Tibial artery (tissue), 4 donors: Measurements from ENCODE around the gene GPR107.

ENCODE experiments used
- DNase-seq, 2 donors: peaks; one replicate each; pipeline ENCODE4 v3.0.0-alpha.2; 2019
- H3K27ac ChIP-seq, 2 donors: fragments of 200-600 bp; sonication (generic) in 1 of 2; 1 replicate in 1 of 2; 2 replicates in 1 of 2; pipeline ENCODE4 v1.5.1; 2018 to 2019; ENCODE audit warnings: mild to moderate bottlenecking in 1 of 2
- H3K27me3 ChIP-seq, 2 donors: fragments of 200-600 bp; sonication (generic) in 1 of 2; one replicate each; pipeline versions ENCODE4 v1.5.1 to v1.6.0; 2016 to 2019
- H3K36me3 ChIP-seq, 3 donors: fragments of 200-600 bp; sonication (generic) in 2 of 3; one replicate each; pipeline ENCODE4 v1.5.1; 2016 to 2019; ENCODE audit warnings: mild to moderate bottlenecking in 2 of 3
- H3K4me1 ChIP-seq, 4 donors: fragments of 200-600 bp; sonication (generic) in 2 of 4; 1 replicate in 3 of 4; 2 replicates in 1 of 4; pipeline ENCODE4 v1.5.1; 2016 to 2019
- H3K4me3 ChIP-seq, 2 donors: fragments of 200-600 bp; sonication (generic) in 1 of 2; 1 replicate in 1 of 2; 2 replicates in 1 of 2; pipeline ENCODE4 v1.5.1; 2018 to 2019; ENCODE audit warnings: mild to moderate bottlenecking in 2 of 2
- H3K9me3 ChIP-seq, 3 donors: fragments of 200-600 bp; sonication (generic) in 1 of 3; one replicate each; pipeline ENCODE4 v1.5.1; 2016 to 2019
- CTCF ChIP-seq, 2 experiments: fragments of 200-600 bp in 1 of 2; fragments of 450-650 bp in 1 of 2; IDR thresholded peaks; one replicate each; pipeline ENCODE4 v1.5.1; 2017 to 2019; ENCODE audit warnings: antibody characterized with exemption in 2 of 2, mild to moderate bottlenecking in 1 of 2, moderate library complexity in 1 of 2
- intact Hi-C: fragments of 100-400 bp; cut with DNase I; formaldehyde crosslinking; loops from one replicate; pipeline ENCODE4 v1.15.0; 2023; ENCODE audit warnings: low total_unique reads

GPR107 gene

DNA sequence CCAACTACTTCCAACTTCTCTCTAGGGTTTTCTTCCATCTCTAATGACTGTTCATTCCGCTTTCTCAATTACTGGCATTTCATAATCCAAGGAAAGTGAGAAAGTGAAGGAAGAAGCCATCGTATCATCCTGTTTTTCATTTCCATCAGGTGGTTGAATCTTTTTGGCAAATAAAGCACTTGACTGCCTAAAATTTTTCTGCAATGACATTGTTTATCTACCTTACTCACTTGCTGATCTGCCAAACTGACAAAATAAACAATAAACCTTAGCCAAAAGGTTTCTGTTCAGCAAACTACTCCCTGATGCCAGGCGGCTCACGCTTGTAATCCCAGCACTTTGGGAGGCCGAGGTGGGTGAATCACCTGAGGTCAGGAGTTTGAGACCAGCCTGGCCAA lies 29.1 kb upstream of the GPR107 start:
- intact Hi-C loops = loop anchor here (10.0 kb wide), 1 partner anchor 80 kb away; no protein-coding TSS in a partner anchor
- TF ChIP-seq CTCF (IDR thresholded peaks at IDR 0.05) = no peak
- peaks cover 10 to 69% (median 33%) of the 10 kb centered on the region in 4 donors for H3K4me1 ChIP-seq
- no peaks in the 10 kb centered on the region for H3K27me3 ChIP-seq
- DNase-seq = no peak
- no peak overlapping the region for H3K27ac ChIP-seq
- no peaks in the 10 kb centered on the region for H3K9me3 ChIP-seq
- H3K4me3 ChIP-seq = no peak overlapping the region
- H3K36me3 ChIP-seq = no peaks in the 10 kb centered on the region

DNA sequence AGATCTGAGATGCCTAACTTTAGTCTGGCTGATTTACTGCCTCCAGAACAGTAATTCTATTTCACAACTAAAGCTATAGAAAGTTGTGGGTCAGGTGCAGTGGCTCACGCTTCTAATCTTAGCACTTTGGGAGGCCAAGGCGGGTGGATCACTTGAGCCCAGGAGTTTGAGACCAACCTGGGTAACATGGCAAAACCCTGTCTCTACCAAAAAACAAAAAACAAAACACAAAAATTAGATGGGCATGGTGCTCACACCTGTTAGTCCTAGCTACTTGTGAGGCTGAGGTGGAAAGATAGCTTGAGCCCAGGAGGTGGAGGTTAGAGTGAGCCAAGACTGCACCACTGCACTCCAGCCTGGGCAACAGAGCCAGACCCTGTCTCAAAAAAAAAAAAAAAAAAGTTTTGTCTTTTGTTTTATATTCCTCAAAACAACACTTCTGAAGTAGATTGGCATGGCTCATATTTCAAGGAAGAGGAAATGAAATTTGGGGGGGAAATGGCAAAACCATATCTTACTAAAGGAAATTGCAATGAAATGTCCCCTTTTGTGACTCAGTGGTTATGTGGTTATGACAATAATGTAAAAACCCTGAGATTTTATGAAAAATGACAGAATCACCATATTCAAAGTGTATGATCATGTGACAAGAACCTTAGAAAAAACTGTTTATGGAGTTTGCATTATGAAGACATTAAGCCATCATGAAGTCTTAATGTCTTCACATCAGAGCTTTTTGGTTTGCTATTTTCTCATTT lies 26.9 kb upstream of the GPR107 start:
- DNase-seq = no peak
- intact Hi-C loops = loop anchor here (10.0 kb wide), 1 partner anchor 82 kb away; no protein-coding TSS in a partner anchor
- no peaks in the 10 kb centered on the region for H3K36me3 ChIP-seq
- no peak for TF ChIP-seq CTCF (IDR thresholded peaks at IDR 0.05)
- H3K27ac ChIP-seq = no peak overlapping the region
- no peaks in the 10 kb centered on the region for H3K27me3 ChIP-seq
- peaks cover 0 to 69% (median 31%) of the 10 kb centered on the region in 4 donors for H3K4me1 ChIP-seq
- no peak overlapping the region for H3K4me3 ChIP-seq
- no peaks in the 10 kb centered on the region for H3K9me3 ChIP-seq

DNA sequence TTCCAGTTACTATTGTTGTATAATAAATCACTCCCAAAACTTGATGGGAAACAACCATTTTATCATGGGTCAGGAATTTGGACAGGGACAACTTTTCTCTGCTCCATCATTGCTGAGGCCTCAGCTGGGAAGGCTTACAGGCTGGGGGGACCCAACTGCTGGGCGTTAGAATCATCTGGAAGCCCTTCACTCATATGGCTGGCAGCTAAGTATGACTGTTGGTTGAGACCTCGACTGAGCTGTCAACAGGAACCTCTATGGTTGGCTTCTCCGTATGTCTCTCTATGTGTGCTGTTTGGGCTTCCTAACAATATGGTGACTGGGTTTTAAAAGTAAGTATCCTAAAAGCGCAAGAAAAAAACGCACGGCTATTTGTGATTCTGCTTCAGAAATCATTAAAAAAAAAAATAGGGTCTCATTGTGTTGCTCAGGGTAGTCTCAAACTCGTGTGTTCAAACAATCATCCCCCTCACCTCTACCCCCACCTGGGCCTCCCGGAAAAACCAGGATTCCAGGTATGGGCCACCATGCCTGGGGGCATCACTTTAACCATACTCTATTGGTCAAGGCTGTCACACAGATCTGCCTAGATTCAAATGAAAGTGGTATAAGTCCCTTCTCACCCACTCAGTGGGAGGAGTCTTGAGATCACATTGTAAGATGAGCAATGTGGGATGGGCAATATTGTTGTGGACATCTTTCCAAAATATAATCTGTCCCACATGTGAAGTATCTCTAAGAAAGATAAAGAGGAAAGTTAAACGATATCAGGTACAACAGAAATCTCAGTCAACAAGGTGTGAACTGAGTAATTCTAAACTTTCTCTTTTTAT lies 26.0 kb upstream of the GPR107 start:
- TF ChIP-seq CTCF (IDR thresholded peaks at IDR 0.05) = no peak
- Histone ChIP-seq H3K36me3 (no peaks in the 10 kb centered on the region), H3K4me3 (no peak overlapping the region), H3K4me1 (peaks cover 0 to 69% (median 35%) of the 10 kb centered on the region in 4 donors), H3K9me3 (no peaks in the 10 kb centered on the region), H3K27ac (no peak overlapping the region), H3K27me3 (no peaks in the 10 kb centered on the region)
- no peak for DNase-seq
- intact Hi-C loops = loop anchor here (10.0 kb wide), 1 partner anchor 83 kb away; no protein-coding TSS in a partner anchor

GRCh38 chr9:130028493-130029222 lies 25.0 kb upstream of the GPR107 start:
- DNase-seq = no peak
- H3K4me3 ChIP-seq = no peak overlapping the region
- H3K4me1 ChIP-seq = peaks cover 0 to 69% (median 27%) of the 10 kb centered on the region in 4 donors
- H3K36me3 ChIP-seq = no peaks in the 10 kb centered on the region
- no peaks in the 10 kb centered on the region for H3K27me3 ChIP-seq
- H3K27ac ChIP-seq = no peak overlapping the region
- TF ChIP-seq CTCF (IDR thresholded peaks at IDR 0.05) = no peak
- no peaks in the 10 kb centered on the region for H3K9me3 ChIP-seq
- intact Hi-C loops = loop anchor here (10.0 kb wide), 1 partner anchor 84 kb away; no protein-coding TSS in a partner anchor

DNA sequence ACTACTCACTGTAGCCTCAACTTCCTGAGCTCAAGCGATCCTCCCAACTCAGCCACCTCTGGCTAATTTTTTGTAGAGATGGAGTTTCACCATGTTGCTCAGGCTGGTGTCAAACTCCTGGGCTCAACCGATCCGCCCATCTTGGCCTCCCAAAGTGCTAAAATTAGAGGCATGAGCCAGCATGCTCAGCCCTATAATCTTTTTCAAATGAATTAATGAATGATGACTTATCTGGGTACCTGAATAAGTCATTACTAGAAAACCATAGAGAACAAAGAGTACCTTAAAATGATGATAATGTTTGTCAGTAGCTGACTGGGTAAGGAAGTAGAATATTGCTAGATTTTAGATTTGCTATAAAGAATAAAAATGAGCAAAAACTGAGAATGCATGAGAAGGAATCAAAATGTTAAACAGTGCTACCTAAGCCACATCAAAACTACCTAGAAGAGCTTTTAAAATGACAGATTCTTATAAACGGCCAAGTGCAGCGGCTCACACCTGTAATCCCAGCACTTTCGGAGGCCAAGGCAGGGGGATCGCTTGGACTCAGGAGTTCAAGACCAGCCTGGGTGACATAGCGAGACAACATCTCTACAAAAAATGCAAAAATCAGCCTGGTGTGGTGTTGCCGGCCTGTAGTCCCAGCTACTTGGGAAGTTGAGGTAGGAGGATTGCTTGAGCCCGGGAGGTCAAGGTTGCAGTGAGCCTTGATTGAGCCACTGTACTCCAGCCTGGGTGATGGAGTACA lies 24.3 kb upstream of the GPR107 start:
- intact Hi-C loops = loop anchor here (10.0 kb wide), 1 partner anchor 85 kb away; no protein-coding TSS in a partner anchor
- no peak overlapping the region for H3K27ac ChIP-seq
- H3K4me1 ChIP-seq = peaks cover 0 to 69% (median 22%) of the 10 kb centered on the region in 4 donors
- no peak for TF ChIP-seq CTCF (IDR thresholded peaks at IDR 0.05)
- H3K9me3 ChIP-seq = no peaks in the 10 kb centered on the region
- H3K4me3 ChIP-seq = no peak overlapping the region
- no peaks in the 10 kb centered on the region for H3K36me3 ChIP-seq
- no peak for DNase-seq
- no peaks in the 10 kb centered on the region for H3K27me3 ChIP-seq
